Measurements from ENCODE around the gene KDM6B.

KDM6B gene, protein sequence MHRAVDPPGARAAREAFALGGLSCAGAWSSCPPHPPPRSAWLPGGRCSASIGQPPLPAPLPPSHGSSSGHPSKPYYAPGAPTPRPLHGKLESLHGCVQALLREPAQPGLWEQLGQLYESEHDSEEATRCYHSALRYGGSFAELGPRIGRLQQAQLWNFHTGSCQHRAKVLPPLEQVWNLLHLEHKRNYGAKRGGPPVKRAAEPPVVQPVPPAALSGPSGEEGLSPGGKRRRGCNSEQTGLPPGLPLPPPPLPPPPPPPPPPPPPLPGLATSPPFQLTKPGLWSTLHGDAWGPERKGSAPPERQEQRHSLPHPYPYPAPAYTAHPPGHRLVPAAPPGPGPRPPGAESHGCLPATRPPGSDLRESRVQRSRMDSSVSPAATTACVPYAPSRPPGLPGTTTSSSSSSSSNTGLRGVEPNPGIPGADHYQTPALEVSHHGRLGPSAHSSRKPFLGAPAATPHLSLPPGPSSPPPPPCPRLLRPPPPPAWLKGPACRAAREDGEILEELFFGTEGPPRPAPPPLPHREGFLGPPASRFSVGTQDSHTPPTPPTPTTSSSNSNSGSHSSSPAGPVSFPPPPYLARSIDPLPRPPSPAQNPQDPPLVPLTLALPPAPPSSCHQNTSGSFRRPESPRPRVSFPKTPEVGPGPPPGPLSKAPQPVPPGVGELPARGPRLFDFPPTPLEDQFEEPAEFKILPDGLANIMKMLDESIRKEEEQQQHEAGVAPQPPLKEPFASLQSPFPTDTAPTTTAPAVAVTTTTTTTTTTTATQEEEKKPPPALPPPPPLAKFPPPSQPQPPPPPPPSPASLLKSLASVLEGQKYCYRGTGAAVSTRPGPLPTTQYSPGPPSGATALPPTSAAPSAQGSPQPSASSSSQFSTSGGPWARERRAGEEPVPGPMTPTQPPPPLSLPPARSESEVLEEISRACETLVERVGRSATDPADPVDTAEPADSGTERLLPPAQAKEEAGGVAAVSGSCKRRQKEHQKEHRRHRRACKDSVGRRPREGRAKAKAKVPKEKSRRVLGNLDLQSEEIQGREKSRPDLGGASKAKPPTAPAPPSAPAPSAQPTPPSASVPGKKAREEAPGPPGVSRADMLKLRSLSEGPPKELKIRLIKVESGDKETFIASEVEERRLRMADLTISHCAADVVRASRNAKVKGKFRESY (N-terminal part only)

DNA sequence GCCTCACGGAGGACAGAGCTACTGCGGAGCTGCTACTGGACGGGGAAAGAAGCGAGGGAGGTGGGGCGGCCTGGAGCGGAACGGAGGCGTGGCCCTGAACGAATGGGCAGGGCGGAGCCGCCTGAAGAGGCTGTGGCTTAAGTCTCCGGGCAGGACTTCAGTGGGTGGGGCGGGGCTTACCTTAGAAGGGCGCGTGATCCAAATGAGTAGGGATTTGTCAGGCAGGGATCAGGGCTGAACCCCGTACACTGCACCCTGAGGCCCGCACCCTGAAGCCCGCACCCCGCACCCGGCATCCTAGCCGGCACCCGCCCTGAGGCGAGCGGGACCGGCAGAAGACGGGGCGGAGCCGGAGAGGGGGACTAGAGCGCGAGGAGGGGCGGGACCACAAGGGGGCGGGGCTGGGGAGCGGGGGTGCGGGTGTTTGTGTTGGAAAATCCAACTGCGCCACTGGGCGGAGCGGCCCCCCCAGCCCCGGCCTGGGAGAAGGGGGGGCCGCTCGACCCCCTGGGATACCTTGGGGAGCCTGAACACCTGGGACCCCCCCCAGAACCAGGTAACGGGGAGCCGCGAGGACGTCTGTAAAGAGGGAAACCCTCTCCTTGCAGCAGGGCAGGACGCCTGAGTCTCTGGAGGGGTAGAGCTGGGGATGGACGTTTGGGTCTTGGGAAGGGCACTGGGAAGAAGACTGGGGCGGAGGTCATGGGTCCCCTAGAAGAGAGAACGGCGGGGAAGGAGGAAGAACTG, at the start of gene KDM6B:
Gene KDM6B, plus strand, starts transcription at position 423 of the 747 bp plus-strand sequence. CDS start 11,338 bp downstream, outside the sequence.
- no peaks in the 10 kb centered on the region for H3K36me3 ChIP-seq
- peaks cover 35% of the 10 kb centered on the region in 2 experiments for H3K4me1 ChIP-seq (ENCODE audit: control insufficient read depth in 1 of 2, insufficient read depth in 1 of 2, low read depth in 1 of 2, low read length in 1 of 2)
- H3K4me3 ChIP-seq (ENCODE audit: low read depth in 1 of 2, low read length in 1 of 2): peak within 1 kb of the TSS; percentile 93 to 98
- H3K27ac ChIP-seq: peak within 1 kb of the TSS; percentile 97
- H3K9me3 ChIP-seq: no peaks in the 10 kb centered on the region
- H3K27me3 ChIP-seq: peaks cover 3% of the 10 kb centered on the region
- TF ChIP-seq, protein P1, sequence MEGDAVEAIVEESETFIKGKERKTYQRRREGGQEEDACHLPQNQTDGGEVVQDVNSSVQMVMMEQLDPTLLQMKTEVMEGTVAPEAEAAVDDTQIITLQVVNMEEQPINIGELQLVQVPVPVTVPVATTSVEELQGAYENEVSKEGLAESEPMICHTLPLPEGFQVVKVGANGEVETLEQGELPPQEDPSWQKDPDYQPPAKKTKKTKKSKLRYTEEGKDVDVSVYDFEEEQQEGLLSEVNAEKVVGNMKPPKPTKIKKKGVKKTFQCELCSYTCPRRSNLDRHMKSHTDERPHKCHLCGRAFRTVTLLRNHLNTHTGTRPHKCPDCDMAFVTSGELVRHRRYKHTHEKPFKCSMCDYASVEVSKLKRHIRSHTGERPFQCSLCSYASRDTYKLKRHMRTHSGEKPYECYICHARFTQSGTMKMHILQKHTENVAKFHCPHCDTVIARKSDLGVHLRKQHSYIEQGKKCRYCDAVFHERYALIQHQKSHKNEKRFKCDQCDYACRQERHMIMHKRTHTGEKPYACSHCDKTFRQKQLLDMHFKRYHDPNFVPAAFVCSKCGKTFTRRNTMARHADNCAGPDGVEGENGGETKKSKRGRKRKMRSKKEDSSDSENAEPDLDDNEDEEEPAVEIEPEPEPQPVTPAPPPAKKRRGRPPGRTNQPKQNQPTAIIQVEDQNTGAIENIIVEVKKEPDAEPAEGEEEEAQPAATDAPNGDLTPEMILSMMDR (IDR thresholded peaks at IDR 0.05): peak; percentile 55

- no peaks in the 10 kb centered on the region for H3K4me1 ChIP-seq (ENCODE audit: control insufficient read depth in 1 of 2, insufficient read depth in 1 of 2, low read depth in 1 of 2, low read length in 1 of 2)
- H3K4me3 ChIP-seq (ENCODE audit: low read depth in 1 of 2, low read length in 1 of 2): no peak overlapping the region
- TF ChIP-seq, protein P1 (IDR thresholded peaks at IDR 0.05): no peak
- H3K9me3 ChIP-seq: no peaks in the 10 kb centered on the region
- H3K27ac ChIP-seq: no peak overlapping the region
- H3K36me3 ChIP-seq: no peaks in the 10 kb centered on the region
- H3K27me3 ChIP-seq: peaks cover 21% of the 10 kb centered on the region
Measured at GRCh38 chr17:7786866-7787265, 47.2 kb upstream of the KDM6B start.

DNA sequence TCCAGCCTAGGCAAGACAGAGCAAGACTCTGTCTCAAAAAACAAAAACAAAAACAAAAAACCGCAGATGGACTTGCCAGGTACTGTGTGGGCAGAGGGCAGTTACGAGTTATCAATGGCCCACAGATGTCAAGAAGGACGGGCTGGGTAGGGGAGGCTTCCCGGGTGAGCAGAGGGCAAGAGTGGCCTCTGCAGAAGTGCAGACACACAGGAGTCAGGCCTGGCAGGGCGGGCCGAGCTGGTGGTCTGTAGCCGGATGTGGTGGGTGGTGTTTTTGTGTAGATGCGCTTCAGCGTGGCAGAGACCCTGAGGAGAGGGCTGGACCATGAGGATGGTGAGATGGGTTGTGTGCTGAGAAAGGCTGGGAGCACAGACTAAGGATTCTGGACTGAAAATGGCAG, 44.9 kb upstream of the KDM6B start:
- H3K36me3 ChIP-seq: no peaks in the 10 kb centered on the region
- H3K4me1 ChIP-seq (ENCODE audit: control insufficient read depth in 1 of 2, insufficient read depth in 1 of 2, low read depth in 1 of 2, low read length in 1 of 2): no peaks in the 10 kb centered on the region
- H3K9me3 ChIP-seq: no peaks in the 10 kb centered on the region
- no peak overlapping the region for H3K27ac ChIP-seq
- no peak overlapping the region for H3K4me3 ChIP-seq (ENCODE audit: low read depth in 1 of 2, low read length in 1 of 2)
- TF ChIP-seq, protein P1 (IDR thresholded peaks at IDR 0.05): no peak
- H3K27me3 ChIP-seq: peaks cover 3% of the 10 kb centered on the region

GRCh38 chr17:7790150-7790549, 43.9 kb upstream of the KDM6B start:
- no peak overlapping the region for H3K4me3 ChIP-seq (ENCODE audit: low read depth in 1 of 2, low read length in 1 of 2)
- TF ChIP-seq, protein P1 (IDR thresholded peaks at IDR 0.05): no peak
- no peak overlapping the region for H3K27ac ChIP-seq
- no peaks in the 10 kb centered on the region for H3K4me1 ChIP-seq (ENCODE audit: control insufficient read depth in 1 of 2, insufficient read depth in 1 of 2, low read depth in 1 of 2, low read length in 1 of 2)
- no peaks in the 10 kb centered on the region for H3K36me3 ChIP-seq
- no peaks in the 10 kb centered on the region for H3K9me3 ChIP-seq
- H3K27me3 ChIP-seq: no peaks in the 10 kb centered on the region

DNA sequence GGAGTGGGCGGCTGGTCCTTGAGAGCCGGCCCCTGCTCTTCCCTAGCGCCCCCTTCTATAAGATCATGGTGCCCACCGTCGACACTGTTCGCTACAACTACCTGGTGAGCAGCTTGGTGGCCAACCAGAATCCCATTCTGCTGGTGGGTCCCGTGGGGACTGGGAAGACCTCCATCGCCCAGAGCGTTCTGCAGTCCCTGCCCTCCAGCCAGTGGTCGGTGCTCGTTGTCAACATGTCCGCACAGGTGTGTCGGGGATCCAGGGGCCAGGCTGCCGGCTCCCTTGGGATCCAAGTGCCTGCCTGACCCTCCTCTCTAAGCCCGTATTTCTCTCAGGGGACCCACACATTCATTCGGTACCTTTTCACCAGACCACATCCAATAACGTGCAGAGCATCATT, 41.4 kb upstream of the KDM6B start:
- no peaks in the 10 kb centered on the region for H3K36me3 ChIP-seq
- H3K27me3 ChIP-seq: no peaks in the 10 kb centered on the region
- TF ChIP-seq, protein P1 (IDR thresholded peaks at IDR 0.05): no peak
- H3K4me3 ChIP-seq (ENCODE audit: low read depth in 1 of 2, low read length in 1 of 2): no peak overlapping the region
- no peak overlapping the region for H3K27ac ChIP-seq
- H3K9me3 ChIP-seq: no peaks in the 10 kb centered on the region
- no peaks in the 10 kb centered on the region for H3K4me1 ChIP-seq (ENCODE audit: control insufficient read depth in 1 of 2, insufficient read depth in 1 of 2, low read depth in 1 of 2, low read length in 1 of 2)

Measured in neutrophil (primary cell).